ENCODE data around the gene C9orf153. TPM values are rescaled to one million over a fixed set of nuclear protein-coding genes. Genes with fewer than 3 reads are reported as not detected.

The C9orf153 gene
- total and polyA plus RNA-seq, 2 of the 8 experiments (the other 6 are each of a cell fraction or from before 2014, with no cell fraction given), result not detected

DNA sequence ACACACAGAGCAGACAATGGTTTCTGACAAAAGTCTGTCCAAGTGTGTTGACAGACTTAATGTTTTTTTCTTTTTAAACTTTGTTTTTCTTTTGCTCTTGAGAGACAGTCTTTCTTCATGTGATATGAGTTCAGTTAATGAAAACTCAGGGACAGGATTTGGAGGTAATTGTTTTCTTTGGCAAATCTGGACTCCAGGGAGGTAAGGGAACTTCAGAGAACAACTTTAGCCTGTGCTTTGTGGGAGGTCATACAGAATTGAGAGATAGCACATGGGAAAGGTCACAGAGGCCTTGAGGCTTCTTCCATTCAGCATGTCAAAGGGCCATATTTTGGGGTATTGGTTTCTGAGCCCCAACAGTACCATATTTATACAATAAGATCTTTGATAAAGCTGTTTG is 9.3 kb downstream of the C9orf153 start:
- TF ChIP-seq TCF12 (IDR thresholded peaks at IDR 0.05; ENCODE audit: low read depth, low read length) (no peak), GTF2F1 (IDR thresholded peaks at IDR 0.05; ENCODE audit: borderline replicate concordance, low read depth, low read length) (no peak), USF2 (IDR thresholded peaks at IDR 0.05; ENCODE audit: low read length) (no peak), MAFK (IDR thresholded peaks at IDR 0.05; ENCODE audit: low read depth, low read length) (no peak), ATF2 (IDR thresholded peaks at IDR 0.05; ENCODE audit: low read length) (no peak), SP1 (IDR thresholded peaks at IDR 0.05; ENCODE audit: low read depth, low read length) (no peak), RNF2 (IDR thresholded peaks at IDR 0.05; ENCODE audit: borderline replicate concordance, low read depth, low read length, missing control alignments, poor library complexity, severe bottlenecking) (no peak), EGR1 (IDR thresholded peaks at IDR 0.05; ENCODE audit: borderline replicate concordance, low read depth, low read length) (no peak), SRF (IDR thresholded peaks at IDR 0.05; ENCODE audit: low read depth, low read length) (no peak), TEAD4 (IDR thresholded peaks at IDR 0.05; ENCODE audit: low read depth, low read length) (no peak), EZH2 (IDR thresholded peaks at IDR 0.05; ENCODE audit: low read depth, low read length, severe bottlenecking) (no peak)
- no peak overlapping the region for H4K8ac ChIP-seq (ENCODE audit: extremely low read depth, insufficient read depth, low read length)
- H3K18ac ChIP-seq (ENCODE audit: extremely low read depth, low read length), result no peak overlapping the region
- no peak overlapping the region for H2BK20ac ChIP-seq (ENCODE audit: low read length)
- no peak overlapping the region for H3K4me3 ChIP-seq (ENCODE audit: extremely low read depth in 1 of 4, insufficient read depth in 2 of 4, low read depth in 3 of 4, low read length in 4 of 4)
- no peak overlapping the region for H3K4me2 ChIP-seq (ENCODE audit: insufficient read depth in 1 of 2, low read depth in 2 of 2, low read length in 2 of 2)
- H2BK120ac ChIP-seq (replicated peaks; ENCODE audit: low read depth, low read length), result no peak overlapping the region
- H3K4ac ChIP-seq (replicated peaks; ENCODE audit: insufficient read length, low read depth, low read length), result no peak overlapping the region
- FAIRE-seq (no peak), DNase-seq (ENCODE audit: low read depth in 1 of 2, low spot score in 2 of 2) (no peak)
- H3K9ac ChIP-seq (replicated peaks in 1 of 4; ENCODE audit: extremely low read depth in 1 of 4, low read depth in 3 of 4, low read length in 3 of 4), result no peak overlapping the region
- H2AK5ac ChIP-seq (ENCODE audit: low read depth, low read length), result no peak overlapping the region
- H4K5ac ChIP-seq (ENCODE audit: insufficient read length, low read depth, low read length), result no peak overlapping the region
- no peak overlapping the region for H2BK12ac ChIP-seq (ENCODE audit: low read depth, low read length)
- H2AFZ ChIP-seq (ENCODE audit: low read length), result no peak overlapping the region
- no peaks in the 10 kb centered on the region for H3K79me2 ChIP-seq (ENCODE audit: control insufficient read depth in 1 of 2, insufficient read depth in 2 of 2, low read length in 2 of 2)
- no peak overlapping the region for H2BK5ac ChIP-seq (ENCODE audit: low read depth, low read length)
- CTCF ChIA-PET (ENCODE audit: partially characterized antibody), result interaction anchor here (0.6 kb wide), 1 partner anchor 168 kb away, joined by 3 read pairs; no protein-coding TSS in a partner anchor
- no peak overlapping the region for H4K91ac ChIP-seq (replicated peaks; ENCODE audit: insufficient read length, low read length)
- H3K23me2 ChIP-seq (ENCODE audit: low read depth, low read length), result no peaks in the 10 kb centered on the region
- H3K27me3 ChIP-seq (replicated peaks in 1 of 4; ENCODE audit: control insufficient read depth in 3 of 4, extremely low read depth in 1 of 4, insufficient read depth in 3 of 4, low read length in 3 of 4), result no peaks in the 10 kb centered on the region
- no peaks in the 10 kb centered on the region for H3K79me1 ChIP-seq (ENCODE audit: low read depth, low read length)
- no peaks in the 10 kb centered on the region for H4K20me1 ChIP-seq (replicated peaks in 1 of 2; ENCODE audit: control insufficient read depth in 1 of 2, insufficient read depth in 2 of 2, low read length in 2 of 2)
- H3K27ac ChIP-seq (ENCODE audit: low read depth, low read length), result no peak overlapping the region
- H3K23ac ChIP-seq (ENCODE audit: insufficient read length), result no peak overlapping the region
- no peak overlapping the region for H2BK15ac ChIP-seq (ENCODE audit: low read length)
- POLR2A ChIA-PET (ENCODE audit: partially characterized antibody), result no interaction called here
- no peak overlapping the region for H3K14ac ChIP-seq (ENCODE audit: insufficient read length)
- H3K56ac ChIP-seq (replicated peaks; ENCODE audit: insufficient read length, low read depth, low read length), result no peak overlapping the region
- no peaks in the 10 kb centered on the region for H3K36me3 ChIP-seq (ENCODE audit: control insufficient read depth in 2 of 4, insufficient read depth in 4 of 4, low read length in 3 of 4)
- H3K4me1 ChIP-seq (replicated peaks in 1 of 4; ENCODE audit: control insufficient read depth in 3 of 4, insufficient read depth in 4 of 4, low read length in 3 of 4), result no peaks in the 10 kb centered on the region; a peak in 2 of 7 replicates
- H3K9me3 ChIP-seq (ENCODE audit: insufficient read depth in 2 of 2, low read depth in 1 of 2, low read length in 1 of 2), result peaks cover 6% of the 10 kb centered on the region in 2 experiments; a peak in 3 of 4 replicates

Data from H1 (cell line).